Vagina (tissue), 2 donors: ENCODE results near the gene TMC1.

Experiments
- CTCF ChIP-seq, 3 experiments: fragments of 450-650 bp in 2 of 3; fragments of 200-600 bp in 1 of 3; sonication (generic) in 1 of 3; IDR thresholded peaks; one replicate each; pipeline ENCODE4 v1.5.1; 2017 to 2019; ENCODE audit warnings: antibody characterized with exemption in 3 of 3, mild to moderate bottlenecking in 2 of 3, moderate library complexity in 2 of 3
- POLR2A ChIP-seq, 2 donors: fragments of 450-650 bp; IDR thresholded peaks; one replicate each; pipeline ENCODE4 v1.6.1; 2017; ENCODE audit warnings: antibody characterized with exemption in 2 of 2, mild to moderate bottlenecking in 2 of 2, moderate library complexity in 2 of 2

GRCh38 chr9:72534931-72535330 lies 13.5 kb downstream of the TMC1 start:
- no peak for TF ChIP-seq CTCF (IDR thresholded peaks at IDR 0.05)
- no peak for TF ChIP-seq POLR2A (IDR thresholded peaks at IDR 0.05)
